NCI-H1048 (cell line): ENCODE data around the gene RAE1.
"Not testable (repeated sequence)": the region's sequence is repeated elsewhere in the genome, so short reads cannot be mapped to it uniquely, and the experiment has no call there.

Experiments used
- DNase-seq: peaks from one replicate; lab custom pipeline; 2025; lab: John Stamatoyannopoulos, UW

Gene RAE1

DNA sequence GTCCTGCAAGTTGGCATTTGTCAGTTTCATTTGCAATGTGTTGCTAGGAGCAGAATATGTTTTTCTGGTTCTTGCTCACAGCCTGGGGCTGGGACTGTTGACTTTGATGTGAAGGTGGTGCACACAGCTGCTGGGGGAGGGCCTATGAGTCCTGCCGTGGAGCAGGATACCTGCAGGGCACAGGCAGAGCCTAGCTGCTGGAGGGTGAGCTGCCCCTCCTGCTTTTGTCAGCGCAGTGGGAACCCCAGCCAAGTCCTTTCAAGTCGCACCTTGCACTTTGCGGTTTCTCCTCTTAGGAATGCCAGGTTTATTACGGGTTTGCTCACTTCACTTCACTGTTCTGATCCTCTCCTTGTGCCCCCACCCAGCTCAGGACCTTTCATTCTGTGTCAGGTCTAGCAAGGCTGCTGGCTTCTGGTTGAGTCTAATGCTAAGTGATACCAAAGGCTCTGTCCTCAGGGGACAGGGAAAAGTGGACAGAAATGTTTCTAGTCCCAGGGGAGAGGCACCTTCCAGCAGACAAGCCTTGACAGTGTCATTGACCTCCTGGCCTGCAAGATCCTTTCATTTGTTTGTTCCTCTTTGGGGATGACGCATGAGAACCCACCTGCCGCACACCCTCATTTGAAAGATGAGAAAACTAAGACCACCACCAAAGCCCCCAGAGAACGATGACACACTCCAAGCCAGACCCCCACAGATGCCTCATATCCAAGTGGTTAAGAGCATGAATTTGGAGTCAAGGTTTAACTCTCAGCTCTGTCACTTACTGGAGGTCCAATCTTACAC, 24.2 kb upstream of the RAE1 start:
- DNase-seq: no peak

- DNase-seq: no peak
Measured at GRCh38 chr20:57327820-57328219, 23.2 kb upstream of the RAE1 start.

- DNase-seq: peak; percentile 1
Measured at GRCh38 chr20:57329608-57330221, 21.3 kb upstream of the RAE1 start, which contains the start of gene SPO11. SPO11 (plus strand) TSS chr20:57329803; CDS start chr20:57329868, 65 bp downstream.

GRCh38 chr20:57330998-57331397, 20.1 kb upstream of the RAE1 start:
- DNase-seq: no peak

DNA sequence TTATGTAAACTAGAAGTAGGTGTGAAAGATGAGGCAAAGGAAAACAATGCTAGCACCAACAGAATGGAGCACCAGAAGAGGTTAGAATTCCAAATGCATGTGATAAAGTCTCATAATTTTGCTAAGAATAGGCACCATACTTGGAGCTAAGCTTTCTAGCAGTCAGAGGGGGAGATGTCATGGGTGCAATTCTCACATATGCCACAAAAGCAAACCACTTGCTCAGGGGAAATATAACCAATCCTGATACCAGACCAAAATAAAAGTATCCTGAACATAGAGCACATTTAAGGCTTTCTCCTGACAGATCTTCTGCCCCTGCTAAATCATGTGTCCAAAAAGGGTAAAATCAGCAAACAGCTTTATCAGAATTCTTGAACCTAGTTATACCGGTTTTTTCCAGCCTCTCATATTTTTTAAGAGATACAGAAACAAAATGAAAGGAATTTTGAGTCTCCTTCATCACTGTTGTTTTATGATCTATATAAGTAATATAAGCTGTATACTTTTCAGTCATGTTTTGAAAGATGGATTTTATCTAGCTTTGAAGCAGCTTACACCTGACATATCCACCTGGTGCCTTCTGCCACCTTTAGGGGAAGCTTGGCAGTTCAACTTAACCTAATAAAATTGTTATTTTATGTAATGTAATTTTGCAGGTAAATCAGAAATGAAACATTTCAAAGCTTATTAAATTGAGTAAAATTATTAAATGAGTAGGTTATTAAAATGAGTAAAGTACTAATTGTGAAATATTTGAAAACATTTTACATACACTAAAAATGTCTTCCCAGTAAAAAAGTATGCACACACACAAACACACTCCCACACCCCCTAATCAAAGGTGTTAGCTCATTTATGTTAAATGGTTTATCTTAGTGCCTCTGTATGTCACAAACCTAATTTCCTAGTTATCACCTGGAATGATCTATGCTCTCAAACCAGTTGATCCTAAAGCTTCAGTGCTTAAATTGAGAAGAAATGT, 18.7 kb upstream of the RAE1 start:
- DNase-seq: no peak

DNA sequence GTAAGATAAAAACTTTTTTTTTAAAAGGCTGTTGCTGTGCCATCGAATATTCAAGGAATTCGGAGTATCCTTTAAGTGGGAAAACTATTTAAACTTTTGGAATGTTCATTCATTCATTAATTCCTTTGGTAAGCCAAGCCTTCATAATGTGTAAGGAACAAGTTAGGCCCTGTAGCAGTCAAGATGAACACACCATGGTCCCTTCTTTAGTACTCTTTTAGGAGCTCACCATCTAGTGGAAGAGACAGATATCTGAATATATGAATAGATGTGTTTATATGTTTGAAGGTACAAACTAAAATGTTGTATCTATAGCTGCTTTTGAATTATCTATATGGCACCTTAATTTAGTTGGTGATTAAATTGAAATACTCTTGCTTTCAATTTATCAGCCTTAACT, 15.7 kb upstream of the RAE1 start:
- no peak for DNase-seq

DNA sequence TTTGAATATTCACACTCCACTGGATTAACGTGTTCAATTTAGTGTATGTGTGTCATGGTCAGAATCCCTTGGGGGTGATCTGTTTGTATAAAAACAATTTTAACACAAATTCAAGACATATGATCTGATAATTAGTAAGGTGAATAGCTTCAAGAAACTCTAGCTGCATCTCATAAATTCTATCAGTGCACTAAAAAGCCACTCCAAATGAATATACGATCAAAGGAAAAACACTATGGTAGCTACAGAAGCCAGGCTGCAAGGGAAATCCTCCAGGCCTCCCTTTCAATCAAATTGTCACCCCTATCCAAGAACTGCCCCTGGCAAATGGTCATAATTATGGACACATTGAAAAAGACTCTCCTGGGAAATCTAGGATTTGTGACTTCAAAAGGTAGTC, 9.4 kb upstream of the RAE1 start:
- DNase-seq: no peak

- DNase-seq: no peak
Measured at GRCh38 chr20:57342829-57343228, 8.2 kb upstream of the RAE1 start.

DNA sequence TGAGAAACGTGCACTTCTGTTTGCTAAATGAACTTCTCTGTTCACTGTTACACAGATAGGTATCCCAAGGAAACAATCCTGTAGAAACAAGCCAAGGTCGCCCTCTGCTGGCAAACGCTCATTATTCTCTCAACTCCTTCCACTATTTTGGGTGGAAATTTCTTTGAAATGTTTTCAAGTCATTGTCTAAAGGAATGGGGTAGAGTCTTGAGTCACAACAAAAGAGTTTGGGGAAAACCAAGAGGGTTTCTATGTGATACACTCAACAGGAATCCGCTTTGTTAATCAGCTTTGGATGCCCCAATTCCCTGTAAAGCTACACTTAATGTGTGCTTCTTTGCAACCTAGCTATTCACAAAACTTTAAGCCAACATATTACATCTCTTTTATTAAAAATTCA, 4.6 kb upstream of the RAE1 start:
- peak; percentile 12 for DNase-seq

DNA sequence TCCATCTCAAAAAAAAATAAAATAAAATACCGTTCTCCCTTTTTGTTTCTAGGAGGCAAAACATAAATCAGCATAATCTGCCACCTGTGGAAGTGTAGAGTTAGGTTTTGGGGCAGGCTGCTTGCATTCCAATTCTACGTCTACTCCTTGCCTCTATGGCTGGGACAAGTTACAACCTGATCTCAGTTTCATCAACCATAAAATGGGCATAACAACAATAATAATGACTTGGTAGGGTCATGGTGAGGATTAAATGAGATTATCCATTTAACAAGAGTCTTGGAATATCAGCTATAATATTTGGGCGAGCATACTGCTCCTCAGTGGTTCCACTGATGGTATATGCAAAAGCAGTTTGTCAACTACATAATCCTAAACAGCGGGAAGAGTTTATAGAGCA, 3.7 kb upstream of the RAE1 start:
- no peak for DNase-seq

- DNase-seq: not testable (repeated sequence)
Measured at GRCh38 chr20:57348200-57348921, 2.7 kb upstream of the RAE1 start.

GRCh38 chr20:57348922-57349574, 2.0 kb upstream of the RAE1 start:
- not testable (repeated sequence) for DNase-seq

DNA sequence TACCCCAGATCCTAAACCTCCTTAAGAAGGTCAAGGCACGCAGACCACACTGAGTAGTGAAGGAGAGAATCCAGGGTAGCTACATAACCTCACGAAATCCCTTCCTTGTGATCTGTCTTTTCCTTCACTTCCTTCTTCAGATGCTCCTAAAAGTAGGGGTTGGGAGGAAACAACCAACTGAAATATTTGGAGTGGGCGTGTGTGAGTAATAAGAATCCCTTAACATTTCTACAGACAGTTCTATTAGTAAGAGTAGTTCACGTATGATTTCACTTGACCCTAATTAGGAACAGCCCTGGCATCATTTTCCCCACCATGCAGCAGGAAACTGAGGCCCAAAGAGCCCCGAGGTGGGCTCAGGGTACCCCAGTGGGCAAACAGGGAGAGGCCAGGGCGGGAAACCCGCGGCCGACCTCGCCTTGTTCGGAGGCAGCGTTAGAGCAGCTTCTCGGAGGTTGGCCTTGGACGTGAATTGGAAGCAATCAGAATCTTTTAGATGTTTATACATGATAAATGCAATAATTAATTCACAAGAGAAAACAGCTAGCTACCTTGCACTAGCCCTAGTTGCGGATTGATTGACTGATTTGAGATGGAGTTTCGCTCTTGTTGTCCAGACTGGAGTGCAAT, 859 bp upstream of the RAE1 start:
- DNase-seq: no peak

GRCh38 chr20:57350726-57351041, 371 bp upstream of the RAE1 start:
- not testable (repeated sequence) for DNase-seq

DNA sequence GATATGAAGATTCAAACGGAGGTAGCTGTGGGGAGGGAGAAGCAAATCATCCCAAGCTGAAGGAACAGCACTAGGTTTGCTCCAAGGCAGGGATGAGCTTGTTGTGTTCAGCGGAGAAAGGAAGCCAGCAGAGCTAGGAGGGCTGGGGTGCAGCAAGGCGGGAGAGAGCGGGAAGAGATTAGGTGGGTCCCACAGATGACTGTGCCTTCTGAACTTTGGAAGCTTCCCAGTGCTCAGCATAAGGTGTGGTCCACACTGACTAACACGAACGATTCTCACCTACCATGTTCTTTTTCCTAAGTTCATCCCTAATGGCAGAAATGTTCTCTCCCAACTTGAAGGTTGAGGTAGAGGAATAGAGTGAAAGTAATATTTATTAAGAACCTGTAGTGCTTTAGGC, 1.2 kb downstream of the RAE1 start:
- DNase-seq: no peak

DNA sequence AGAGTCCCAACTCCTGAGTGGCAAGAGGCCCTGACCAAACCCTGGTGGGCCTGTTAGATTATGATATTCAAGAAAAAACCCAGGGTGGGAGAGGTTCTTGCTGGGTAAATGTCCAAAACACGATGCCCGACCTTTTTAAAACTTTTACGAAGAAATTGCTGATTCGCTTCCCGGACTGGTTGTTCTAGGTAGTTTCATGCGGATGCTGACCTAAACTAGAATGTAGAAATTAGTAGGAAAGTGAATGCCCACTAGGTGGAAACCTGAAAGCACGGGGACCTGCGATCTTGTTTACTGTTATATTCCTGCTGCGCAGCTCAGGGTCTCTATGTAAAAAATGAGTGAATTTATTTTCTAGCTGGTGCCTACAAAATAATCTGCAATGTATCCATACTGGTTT, 2.3 kb downstream of the RAE1 start:
- DNase-seq: no peak

DNA sequence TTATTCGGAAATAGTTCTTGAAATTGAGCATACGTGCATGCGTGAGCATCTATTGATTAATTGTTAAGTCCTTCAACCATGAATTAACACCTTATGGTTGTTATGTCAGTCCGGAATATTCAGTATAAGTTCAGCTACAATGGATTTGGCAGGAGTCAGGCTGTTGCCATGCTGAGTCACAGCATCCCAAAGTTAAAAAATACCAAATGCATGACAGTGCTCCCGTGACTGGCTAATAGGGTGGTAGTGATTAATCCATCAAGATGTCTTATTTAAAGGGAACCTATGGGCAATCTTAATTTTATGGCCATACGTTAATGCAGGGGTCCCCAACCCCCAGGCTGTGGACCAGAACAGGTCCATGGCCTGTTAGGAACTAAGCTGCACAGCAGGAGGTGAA, 10.5 kb downstream of the RAE1 start:
- DNase-seq: no peak

DNA sequence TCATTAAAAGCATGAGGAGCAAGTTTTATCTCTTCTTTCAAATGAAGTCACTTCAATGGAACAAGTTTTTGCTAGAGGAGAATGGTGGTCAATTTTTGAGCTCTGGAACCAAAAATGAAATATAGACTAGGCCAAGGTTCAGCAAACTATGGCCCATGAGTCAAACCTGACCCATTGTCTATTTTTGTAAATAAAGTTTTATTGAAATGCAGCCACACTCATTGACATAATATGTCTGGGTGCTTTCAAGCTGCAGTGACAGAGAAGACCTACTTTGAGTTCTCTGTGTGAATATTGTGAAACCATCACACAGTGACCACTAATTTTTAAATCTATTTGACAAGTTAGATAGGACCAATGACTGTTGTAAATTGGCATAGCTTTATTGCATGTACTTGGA, 13.4 kb downstream of the RAE1 start:
- DNase-seq: no peak

DNA sequence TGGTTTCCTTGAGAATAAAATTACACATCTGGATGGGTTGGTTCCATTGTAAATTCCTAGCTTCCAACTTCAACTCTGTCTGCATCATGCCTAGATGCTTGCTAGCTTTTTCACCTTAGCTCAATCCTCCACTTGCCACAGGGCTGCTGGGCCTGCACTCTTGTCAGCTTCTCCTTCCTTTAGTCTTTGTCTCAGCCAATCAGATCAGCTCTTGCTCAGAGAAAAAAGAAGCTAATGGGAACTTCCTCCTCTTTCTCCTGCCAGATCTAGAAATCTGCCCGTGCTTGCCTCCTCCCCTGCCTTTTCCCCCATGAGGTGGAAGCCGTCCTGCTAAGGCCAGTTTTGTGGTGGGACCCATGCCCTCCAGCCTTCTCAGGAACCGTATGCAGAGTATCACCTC, 18.5 kb downstream of the RAE1 start:
- DNase-seq: no peak

- no peak for DNase-seq
Measured at GRCh38 chr20:57370316-57370715, 19.3 kb downstream of the RAE1 start.

DNA sequence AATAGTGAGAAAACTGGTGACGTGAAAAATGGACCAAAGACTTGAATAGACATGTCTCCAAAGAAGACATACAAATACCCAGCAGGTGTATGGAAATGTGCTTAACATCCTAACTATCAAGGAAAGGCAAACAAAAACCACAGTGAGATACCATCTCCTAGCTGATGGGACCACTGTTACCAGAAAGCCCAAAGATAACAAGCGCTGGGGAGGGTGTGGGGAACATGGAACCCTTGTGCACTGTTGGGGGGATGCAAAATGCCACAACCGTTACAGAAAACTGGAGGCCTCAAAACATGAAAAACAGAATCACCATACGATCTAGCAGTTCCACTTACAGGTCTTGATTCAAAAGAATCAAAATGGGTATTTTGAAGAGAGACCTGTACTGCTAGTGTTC, 20.3 kb downstream of the RAE1 start:
- no peak for DNase-seq
